Myocyte (in vitro differentiated cells): ENCODE measurements around the gene MBOAT7. TPM values are rescaled to one million over a fixed set of nuclear protein-coding genes. Genes with fewer than 3 reads are reported as not detected.
"Not testable (repeated sequence)": the region's sequence is repeated elsewhere in the genome, so short reads cannot be mapped to it uniquely, and the experiment has no call there.

Experiments used
- DNase-seq: peaks from one replicate; pipeline ENCODE4 v3.0.0-alpha.2; 2012; ENCODE audit warnings: low read depth
- polyA plus RNA-seq: library from polyadenylated mRNA; unstranded; fragments of >200 nt; gene quantifications from one replicate; pipeline ENCODE4 v1.2.1, GENCODE V29; 2012; ENCODE audit warnings: missing spikeins
- total RNA-seq: library from RNA; depleted of rRNA; stranded (reverse); fragments of >200 nt; gene quantifications from 2 replicates; pipeline ENCODE4 v1.2.3, GENCODE V29; 2014

MBOAT7 gene, protein sequence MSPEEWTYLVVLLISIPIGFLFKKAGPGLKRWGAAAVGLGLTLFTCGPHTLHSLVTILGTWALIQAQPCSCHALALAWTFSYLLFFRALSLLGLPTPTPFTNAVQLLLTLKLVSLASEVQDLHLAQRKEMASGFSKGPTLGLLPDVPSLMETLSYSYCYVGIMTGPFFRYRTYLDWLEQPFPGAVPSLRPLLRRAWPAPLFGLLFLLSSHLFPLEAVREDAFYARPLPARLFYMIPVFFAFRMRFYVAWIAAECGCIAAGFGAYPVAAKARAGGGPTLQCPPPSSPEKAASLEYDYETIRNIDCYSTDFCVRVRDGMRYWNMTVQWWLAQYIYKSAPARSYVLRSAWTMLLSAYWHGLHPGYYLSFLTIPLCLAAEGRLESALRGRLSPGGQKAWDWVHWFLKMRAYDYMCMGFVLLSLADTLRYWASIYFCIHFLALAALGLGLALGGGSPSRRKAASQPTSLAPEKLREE
- 48.5 and 59.6 TPM in 2 replicates for total RNA-seq
- polyA plus RNA-seq: 77.1 TPM

DNA sequence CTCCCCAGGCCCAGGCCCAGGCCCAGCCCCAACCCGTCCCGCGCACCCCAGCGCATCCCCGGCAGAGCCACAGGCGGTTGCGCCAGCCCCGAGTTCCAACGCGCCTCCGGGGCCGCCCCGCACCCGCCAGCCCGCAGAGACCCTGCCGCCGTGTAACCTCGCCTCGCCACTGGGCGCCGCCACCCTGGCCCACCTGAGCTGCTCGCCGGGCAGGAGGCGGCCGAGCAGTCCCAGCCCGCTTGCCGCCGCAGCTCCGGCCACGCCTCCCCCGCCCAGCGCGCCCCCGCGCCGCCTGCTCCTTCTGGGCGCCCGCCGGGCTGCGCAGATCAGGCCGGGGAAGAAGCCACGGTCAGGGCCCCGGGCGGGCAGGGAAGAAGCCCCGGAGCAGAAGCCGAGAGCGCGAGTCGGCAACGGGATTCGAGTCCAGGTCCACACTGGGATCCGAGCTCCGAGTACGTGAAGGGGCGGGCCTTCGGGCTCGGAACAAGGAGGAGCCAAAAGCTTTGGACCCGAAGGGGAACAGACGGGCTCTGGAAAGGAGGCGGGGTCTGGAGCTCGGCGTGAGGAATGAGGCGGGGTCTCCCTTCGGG, at the start of gene MBOAT7:
TSS of gene MBOAT7 (minus strand) at position 436 of the 590 bp plus-strand sequence. CDS start 1,072 bp downstream, outside the sequence.
- DNase-seq: no peak

DNA sequence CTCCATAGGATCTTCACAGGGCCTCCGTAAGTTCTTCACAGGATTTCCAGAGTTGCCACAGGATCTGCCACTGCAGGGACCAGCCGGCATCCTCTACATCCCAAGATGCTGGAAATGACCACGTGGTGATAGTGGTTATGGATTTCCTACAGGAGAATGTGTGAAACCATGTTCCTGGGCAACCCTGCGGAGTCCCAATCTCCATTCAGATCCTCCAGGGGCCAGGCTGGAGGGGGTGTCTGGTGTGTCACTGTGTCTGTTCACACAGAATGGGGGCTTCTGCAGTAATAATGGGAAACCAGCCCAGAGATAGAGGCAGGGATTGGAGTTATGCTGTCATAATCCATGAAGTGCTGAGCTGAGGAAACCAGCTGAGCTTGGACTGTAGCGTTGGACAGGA, 44.6 kb upstream of the MBOAT7 start:
- DNase-seq: no peak

DNA sequence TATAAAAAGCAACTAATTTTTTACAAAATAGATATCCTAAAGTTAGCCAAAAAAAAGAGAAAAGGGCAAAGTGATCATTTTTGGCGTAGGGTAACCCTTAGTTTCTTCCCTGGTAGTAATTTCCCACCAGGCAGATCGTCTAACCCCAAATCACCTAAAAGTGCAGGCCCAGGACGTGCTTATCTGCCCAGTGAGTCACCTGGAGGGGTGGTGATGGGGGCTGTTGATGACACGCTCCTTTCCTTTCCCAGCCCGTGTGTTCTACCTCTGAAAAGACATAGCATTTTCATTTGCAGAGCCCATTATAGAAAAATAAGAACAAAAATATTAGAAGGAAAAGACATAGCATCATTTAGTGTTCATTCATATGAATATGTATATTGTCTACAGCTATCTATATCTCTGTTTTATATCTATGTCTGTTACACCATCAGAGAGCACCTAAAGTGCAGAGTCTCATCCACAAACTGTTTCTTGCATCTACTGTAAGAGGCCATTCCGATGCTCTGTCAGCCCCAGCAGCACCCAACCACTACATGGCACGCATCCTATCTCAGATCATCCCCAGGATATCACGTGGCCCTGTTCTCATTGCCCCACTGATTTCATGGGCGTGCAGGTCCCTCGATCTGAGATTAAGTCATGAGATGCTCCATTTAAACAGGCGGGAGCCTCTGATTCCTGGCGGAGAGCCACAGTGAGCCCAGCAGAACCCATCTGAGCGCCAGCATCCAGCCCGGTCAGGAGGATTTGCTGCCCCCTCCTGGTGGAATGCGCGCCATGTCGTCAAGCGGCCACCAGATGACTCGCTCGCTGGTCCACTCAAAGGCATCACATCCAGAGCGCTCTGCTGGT, 41.9 kb upstream of the MBOAT7 start:
- DNase-seq: peak; percentile 78

DNA sequence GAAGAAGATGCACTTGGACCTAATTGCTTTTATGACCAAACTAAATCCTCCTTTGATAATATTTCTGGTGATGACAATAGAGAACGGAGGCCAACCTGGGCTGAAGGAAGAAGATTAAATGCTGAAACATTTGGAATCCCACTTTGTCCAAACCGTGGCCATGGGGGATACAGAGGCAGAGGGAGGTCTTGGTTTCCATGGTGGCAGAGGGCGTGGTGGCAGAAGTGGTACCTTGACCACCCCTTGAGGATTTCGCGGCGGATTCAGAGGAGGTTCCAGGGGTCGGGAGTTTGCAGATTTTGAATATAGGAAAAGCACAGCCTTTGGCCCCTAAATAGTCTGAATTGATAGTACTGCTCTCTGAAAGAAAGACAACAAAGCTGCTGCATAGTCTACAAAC, 40.7 kb upstream of the MBOAT7 start:
- no peak for DNase-seq

DNA sequence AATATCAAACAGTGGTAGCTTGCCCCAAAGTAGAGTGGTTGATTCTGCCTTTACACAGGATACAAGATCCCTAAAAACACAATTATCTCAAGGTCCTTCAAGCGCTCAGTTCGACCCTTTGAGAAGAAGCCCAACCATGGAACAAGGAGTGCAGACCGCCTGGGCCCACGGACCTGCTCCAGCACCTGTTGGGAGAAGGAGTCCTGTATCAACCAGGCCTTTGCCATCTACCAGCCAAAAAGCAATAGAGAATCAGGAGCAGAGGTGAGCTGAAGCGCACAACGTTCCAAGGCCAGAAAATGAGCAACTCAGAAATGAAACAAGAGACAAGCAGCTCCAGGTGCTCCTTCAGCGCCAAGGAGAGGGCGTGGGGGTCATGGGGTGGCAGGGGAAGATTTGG, 39.8 kb upstream of the MBOAT7 start:
- no peak for DNase-seq

DNA sequence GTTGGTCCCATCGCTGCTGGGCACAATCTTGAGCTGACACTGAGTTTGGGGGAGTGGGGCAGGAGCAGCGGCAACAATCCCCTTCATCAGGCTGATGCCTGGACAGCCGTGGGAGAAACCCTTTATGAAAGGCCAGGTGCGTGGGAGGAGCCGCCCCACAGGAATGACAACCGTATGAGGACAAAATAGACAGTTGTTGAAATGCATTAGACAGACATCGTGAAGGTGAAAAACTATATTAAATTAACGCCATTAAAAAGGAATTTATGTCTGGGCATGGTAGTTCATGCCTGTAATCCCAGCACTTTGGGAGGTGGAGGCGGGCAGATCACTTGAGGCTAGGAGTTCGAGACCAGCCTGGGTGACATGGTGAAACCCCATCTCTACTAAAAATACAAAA, 35.2 kb upstream of the MBOAT7 start:
- not testable (repeated sequence) for DNase-seq

DNA sequence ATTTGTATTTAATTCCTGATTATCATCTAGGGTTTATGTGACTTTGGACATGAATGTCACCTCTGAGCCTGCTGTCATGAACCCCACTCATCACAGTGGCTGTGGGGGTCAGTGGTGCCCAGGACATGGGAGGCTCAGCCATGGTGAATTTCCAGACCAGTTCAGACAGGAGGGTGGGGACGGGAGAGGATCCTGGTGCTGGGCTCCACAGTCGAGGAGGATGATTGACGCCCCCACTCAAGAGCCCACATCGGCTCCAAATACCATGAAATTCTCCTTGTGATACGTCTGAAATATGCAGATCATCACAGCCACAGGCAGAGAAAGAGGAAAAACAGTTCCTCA, 34.5 kb upstream of the MBOAT7 start:
- not testable (repeated sequence) for DNase-seq

DNA sequence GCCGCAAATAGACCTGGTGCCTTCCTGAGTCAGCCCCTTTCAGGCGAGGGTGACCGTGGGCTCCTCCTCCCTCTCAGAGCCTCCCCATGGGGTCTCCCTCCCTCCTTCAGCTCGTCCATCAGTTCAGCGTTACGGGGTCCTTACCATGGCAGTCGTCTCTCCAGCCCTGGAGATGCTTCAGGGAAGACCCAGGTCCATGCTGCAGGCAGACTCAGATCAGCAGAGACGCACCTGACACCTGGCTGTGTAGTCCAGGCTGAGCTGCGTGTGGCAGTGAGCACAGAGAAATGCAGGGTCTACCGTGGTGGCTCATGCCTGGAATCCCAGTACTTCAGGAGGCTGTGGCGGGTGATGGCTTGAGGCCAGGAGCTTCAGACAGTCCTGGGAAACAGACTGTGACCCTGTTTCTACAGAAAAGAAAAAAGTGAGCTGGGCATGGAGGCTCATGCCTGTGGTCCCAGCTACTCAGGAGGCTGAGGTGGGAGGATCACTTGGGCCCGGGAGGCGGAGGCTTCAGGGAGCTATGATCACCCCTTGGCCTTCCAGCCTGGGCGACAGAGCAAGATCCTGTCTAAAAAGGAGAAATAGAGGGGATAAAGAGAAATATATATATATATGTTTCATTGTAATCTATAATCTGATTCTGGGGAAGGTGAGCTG, 34.0 kb upstream of the MBOAT7 start:
- not testable (repeated sequence) for DNase-seq

DNA sequence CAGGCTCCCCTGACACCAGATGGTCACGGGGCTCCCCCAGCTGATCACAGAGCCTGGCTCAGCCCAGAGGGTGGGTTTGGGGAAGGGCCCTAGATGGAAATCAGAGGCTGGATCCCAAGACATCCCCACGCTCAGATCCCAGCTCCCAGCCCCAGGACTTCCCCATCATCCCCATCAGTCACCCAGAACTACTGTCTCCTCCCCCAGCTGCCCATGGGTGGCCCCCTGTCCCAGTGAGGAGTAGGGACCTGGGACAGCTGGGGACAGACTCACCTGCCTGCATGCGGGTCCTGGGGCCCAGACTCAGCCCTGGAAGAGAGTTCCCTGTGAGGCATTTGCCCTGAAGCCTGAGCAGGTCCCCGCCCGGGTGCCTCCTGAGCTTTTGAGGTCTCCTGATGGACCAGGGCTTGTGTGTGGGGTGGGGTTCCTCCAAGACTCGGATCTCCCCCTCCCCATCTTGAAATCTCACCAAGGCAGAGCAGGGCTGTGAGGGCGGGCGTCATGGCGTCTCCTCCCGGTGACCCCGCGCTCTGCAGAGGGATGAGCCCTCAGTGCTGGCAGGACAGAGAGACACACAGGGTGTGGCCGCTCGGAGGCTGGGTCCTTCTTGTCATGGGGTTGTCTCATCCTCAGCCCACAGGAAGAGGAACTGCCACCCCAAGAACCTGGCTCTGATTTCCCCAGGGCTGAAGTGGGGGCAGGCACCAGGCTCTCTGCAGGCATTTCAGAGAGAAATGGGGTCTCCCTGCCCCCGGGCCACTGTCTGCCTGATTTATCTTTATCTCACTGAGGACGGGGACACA, 33.3 kb upstream of the MBOAT7 start, which contains the start of gene LILRB3:
TSS of gene LILRB3 (minus strand) at position 534 of the 803 bp plus-strand sequence. CDS start at position 503, 31 bp downstream.
- not testable (repeated sequence) for DNase-seq

DNA sequence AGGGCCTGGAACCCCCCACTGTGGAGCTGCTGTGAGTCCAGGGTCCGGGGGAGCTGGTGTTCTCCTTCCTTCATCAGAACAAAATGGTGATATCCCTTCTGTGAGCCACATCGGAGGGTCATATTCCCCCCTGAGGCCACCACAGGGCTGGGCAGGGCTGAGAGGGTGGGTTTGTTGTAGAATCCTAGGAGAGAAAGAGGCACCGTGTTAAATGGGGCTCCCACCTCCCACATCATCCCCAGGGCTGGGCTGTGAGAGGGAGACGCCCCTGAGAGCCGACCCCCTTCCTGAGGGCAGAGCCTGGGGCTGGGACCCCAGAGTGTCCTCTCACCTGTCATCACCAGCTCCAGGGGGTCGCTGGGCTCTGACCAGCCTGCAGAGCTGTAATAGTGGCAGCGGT, 32.6 kb upstream of the MBOAT7 start:
- not testable (repeated sequence) for DNase-seq

DNA sequence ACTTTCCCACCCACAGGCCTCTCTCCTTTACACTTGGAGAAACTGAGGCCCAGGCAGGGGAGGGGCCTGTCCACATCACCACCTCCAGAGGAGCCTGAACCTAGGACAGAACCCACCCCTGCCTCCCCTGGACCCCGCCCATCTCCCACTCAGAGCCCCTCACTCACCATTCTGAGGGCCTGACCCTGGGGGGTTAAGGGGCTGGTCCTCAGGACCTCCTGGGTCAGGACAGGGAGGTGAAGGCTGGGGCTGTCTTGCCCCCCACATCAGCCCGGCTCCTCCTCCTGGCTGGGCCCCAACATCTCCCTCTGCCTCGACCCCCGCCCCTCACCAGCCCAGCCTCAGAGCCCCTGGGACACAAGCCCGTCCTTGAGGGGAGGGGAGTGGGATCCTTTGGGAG, 30.3 kb upstream of the MBOAT7 start:
- DNase-seq: not testable (repeated sequence)

DNA sequence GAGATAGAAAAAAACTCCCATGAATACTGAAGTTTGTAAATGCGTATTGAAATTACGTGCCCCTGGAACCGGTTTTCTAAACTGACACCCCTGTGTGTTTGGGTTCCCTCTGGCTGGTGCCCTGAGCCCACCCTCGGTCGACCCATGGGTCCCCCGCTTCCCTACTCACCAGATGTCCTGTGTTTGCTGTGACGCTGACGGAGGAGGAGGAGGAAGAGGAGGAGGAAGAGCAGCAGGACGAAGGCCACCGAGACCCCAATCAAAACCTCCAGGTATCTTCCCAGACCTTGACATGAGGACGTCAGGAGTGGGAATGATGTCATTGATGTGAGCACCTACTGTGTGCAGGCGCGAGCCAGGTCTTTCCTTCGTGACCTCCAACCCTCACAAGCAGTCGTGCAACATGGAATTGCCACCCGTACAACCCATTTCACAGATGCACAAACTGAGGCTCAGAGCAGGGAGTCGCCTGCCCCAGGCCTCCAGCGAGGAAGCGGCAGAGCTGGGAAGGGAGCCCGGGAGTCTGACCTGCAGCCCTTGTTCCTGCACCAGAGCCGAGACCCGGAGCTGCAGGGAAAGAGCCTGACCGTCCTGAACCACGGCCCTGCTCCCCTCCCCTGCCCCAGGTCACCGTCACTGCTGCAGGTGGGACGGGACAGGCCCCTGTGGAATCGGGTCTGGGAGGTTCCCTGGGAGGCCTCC, 29.7 kb upstream of the MBOAT7 start:
- DNase-seq: no peak

DNA sequence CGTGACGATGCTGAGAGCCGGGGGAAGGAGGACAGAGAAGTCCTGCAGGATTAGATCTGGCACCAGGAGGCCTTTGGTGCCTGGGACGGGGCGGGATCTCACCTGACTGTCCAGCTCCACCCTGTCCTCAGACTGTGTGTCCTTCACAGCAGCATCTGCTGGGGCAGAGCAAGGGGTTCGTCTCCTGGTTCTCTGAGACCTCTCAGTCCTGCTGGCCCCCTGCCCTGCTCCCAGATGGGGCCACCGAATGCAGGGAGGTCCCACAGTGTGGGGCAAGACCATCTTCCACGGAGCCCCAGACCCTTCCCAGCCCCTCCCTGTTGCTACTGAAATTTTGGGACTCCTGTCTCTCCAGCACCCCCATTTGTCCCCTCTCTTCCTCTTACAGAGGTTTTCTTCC, 28.9 kb upstream of the MBOAT7 start:
- DNase-seq: no peak

DNA sequence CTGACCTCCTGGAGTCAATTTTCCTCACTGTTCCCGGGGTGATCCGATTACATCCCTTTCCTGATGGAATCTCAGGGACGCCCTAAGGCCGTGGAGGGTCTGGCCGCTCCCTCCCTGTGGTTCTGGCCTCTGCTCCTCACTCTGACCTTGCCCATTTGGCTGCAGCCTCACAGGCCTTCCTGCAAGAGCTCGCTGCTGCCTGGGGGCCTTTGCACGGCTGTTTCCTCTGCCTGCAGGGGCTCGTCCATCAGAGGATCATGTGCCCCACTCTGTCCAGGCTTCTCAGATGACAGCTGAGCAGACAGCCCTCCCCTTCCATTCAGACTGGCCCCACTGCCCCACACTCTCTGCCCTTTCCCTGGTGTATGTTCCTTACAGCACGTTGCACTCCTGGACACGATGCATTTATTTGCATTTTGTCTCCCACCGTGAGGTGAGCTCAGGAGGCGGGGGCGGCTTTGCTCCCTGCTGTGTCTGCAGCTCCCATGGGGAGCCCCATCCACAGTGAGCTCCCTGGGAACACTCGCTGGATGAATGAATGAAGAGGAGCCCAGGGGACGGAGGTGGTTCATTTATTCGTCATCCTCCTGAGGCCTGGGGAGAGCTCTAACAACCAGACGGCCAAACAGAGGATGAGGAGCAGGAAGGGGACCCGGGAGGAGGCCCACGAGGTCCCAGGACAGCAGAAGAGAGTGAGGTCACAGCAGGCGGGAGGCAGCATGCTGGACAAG, 28.3 kb upstream of the MBOAT7 start:
- not testable (repeated sequence) for DNase-seq

DNA sequence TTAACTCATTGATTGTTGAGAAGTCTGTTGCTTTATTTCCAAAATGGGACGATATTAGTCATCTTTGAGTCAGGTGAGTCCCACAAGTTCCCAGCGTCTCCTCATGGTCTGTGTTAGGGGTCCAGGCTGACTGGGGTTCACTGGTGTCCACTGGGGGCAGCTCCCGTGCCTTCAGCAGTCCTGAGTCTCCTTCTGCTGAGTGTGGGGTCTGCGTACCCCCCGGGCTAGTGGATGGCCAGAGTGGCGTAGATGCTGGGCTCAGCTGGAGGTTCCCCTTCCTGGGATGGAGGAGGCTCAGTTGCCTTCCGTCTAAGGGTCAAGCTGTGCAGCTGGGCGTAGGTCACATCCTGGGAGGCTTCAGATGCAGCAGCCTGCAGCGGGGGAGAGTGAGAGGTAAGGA, 27.5 kb upstream of the MBOAT7 start:
- no peak for DNase-seq

DNA sequence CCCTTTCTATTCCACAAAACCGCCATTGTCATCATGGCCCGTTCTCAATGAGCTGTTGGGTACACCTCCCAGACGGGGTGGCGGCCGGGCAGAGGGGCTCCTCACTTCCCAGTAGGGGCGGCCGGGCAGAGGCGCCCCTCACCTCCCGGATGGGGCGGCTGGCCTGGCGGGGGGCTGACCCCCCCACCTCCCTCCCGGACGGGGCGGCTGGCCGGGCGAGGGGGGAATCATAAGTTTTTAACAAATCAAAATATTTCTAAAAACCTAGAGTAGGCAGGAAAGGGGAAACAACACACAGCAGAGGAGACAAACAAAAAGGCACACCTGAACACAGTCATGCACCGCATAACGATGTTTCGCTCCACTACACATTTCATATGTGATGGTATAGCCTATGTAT, 25.4 kb upstream of the MBOAT7 start:
- DNase-seq: not testable (repeated sequence)

DNA sequence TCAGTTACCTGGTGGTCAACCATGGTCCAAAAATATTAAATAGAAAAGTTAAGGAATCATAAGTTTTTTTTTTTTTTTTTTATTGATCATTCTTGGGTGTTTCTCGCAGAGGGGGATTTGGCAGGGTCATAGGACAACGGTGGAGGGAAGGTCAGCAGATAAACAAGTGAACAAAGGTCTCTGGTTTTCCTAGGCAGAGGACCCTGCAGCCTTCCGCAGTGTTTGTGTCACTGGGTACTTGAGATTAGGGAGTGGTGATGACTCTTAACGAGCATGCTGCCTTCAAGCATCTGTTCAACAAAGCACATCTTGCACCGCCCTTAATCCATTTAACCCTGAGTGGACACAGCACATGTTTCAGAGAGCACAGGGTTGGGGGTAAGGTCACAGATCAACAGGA, 24.8 kb upstream of the MBOAT7 start:
- not testable (repeated sequence) for DNase-seq

DNA sequence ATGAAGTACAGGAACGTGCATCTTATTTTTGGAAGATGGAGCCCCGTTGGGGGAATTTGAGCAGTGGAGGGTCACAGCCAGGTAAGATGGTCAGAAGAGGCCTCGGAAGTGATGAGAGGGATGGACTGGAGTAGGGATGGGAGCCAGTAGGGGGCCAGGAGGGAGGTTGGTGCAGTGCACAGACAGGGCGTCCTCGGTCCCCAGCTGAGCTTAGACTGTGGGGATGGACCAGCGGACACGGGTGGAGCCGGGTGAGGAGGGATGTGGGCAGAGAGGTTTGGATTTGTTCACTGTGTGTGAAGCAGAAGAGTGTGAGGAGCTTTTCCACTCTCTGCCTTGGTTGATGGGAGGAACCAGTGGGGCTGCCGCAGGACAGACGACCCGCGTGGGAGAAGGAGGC, 21.9 kb upstream of the MBOAT7 start:
- DNase-seq: no peak
